K562 (cell line): ENCODE results near the gene SNRNP70. TPM values are rescaled to one million over a fixed set of nuclear protein-coding genes. Genes with fewer than 3 reads are reported as not detected.

Source experiments
- ATAC-seq: fragments of 200-7000 bp; cut with Tn5 transposase; 3 replicates; pipeline ENCODE4 v1.9.1; 2020; ENCODE audit warnings: moderate library complexity
- BruUV-seq: library from RNA; stranded (reverse); fragments of 400-500 nt; replicated peaks from 2 replicates; lab custom pipeline; 2021; lab: Mats Ljungman, UMichigan
- CTCF ChIA-PET: fragments of 300-600 bp; formaldehyde crosslinking; extraction: SDS; loops from one replicate; lab custom pipeline; 2021; ENCODE audit warnings: low intra/inter-chr PET ratio; lab: Yijun Ruan, JAX
- POLR2A ChIA-PET: fragments of 300-600, 350-650 bp; sonication (Branson Sonifier 250); formaldehyde crosslinking; extraction: SDS; loops from one replicate; lab custom pipeline; 2021; ENCODE audit warnings: antibody characterized with exemption, inconsistent platforms; lab: Yijun Ruan, JAX
- DNase-seq, 4 experiments: peaks; one replicate each; pipeline versions ENCODE4 v3.0.0 to v3.0.0-alpha.2; 2011 to 2018; ENCODE audit warnings: low spot score in 3 of 4, mixed read lengths in 3 of 4; ENCODE audit errors: extremely low read depth in 1 of 4
- FAIRE-seq: peaks from 2 replicates; lab custom pipeline; 2011; peaks lifted over from hg19 to GRCh38; lab: Jason Lieb, UNC
- H2AFZ ChIP-seq: 2 replicates; pipeline ENCODE4 v1.6.0; 2011; ENCODE audit warnings: low read depth, low read length, control low read depth, inconsistent platforms
- H3K27ac ChIP-seq: fragments of 200-600 bp; 3 replicates; pipeline ENCODE4 v1.8.0; 2011; ENCODE audit warnings: low read depth, mild to moderate bottlenecking, control low read depth, inconsistent platforms, low read length, moderate library complexity, mixed read lengths; ENCODE audit errors: extremely low read depth
- H3K27me3 ChIP-seq, 2 experiments: fragments of 300-600 bp in 1 of 2; 2 replicates in 1 of 2; 3 replicates in 1 of 2; pipeline versions ENCODE4 v1.6.0 to v1.8.0; 2011; ENCODE audit warnings: inconsistent platforms in 2 of 2, low read length in 2 of 2, mild to moderate bottlenecking in 1 of 2, mixed read lengths in 1 of 2, moderate library complexity in 1 of 2; ENCODE audit not compliant: control insufficient read depth in 2 of 2, insufficient read depth in 2 of 2
- H3K36me3 ChIP-seq: fragments of 300-600 bp; 3 replicates; pipeline ENCODE4 v1.8.0; 2011; ENCODE audit warnings: mild to moderate bottlenecking, low read length, inconsistent platforms; ENCODE audit not compliant: control insufficient read depth, insufficient read depth
- H3K4me1 ChIP-seq, 2 experiments: fragments of 200-600 bp in 1 of 2; replicated peaks in 1 of 2; 2 replicates in 1 of 2; 3 replicates in 1 of 2; pipeline versions ENCODE4 v1.5.1 to v1.8.0; 2011; ENCODE audit warnings: inconsistent platforms in 2 of 2, low read length in 2 of 2, mild to moderate bottlenecking in 1 of 2, mixed read lengths in 1 of 2, moderate library complexity in 1 of 2; ENCODE audit not compliant: control insufficient read depth in 2 of 2, insufficient read depth in 2 of 2
- H3K4me2 ChIP-seq: 2 replicates; pipeline ENCODE4 v1.6.1; 2011; ENCODE audit warnings: low read length, control low read depth, inconsistent platforms, mixed read lengths; ENCODE audit not compliant: insufficient read depth
- H3K4me3 ChIP-seq: fragments of 200-600 bp; sonication (generic), shearing (Covaris generic); 2 replicates; pipeline ENCODE4 v1.5.1; 2016; ENCODE audit warnings: control low read depth, inconsistent platforms
- H3K79me2 ChIP-seq: fragments of 200-600 bp; 3 replicates; pipeline ENCODE4 v1.8.0; 2011; ENCODE audit warnings: low read length, inconsistent platforms; ENCODE audit not compliant: control insufficient read depth, insufficient read depth
- H3K9ac ChIP-seq, 2 experiments: 2 replicates each; pipeline versions ENCODE4 v1.6.0 to v1.6.1; 2011; ENCODE audit warnings: low read depth in 2 of 2, low read length in 2 of 2, control low read depth in 1 of 2, inconsistent platforms in 1 of 2, mild to moderate bottlenecking in 1 of 2, mixed read lengths in 1 of 2; ENCODE audit not compliant: insufficient read depth in 1 of 2
- H3K9me1 ChIP-seq: one replicate; pipeline ENCODE4 v1.6.0; 2011; ENCODE audit warnings: inconsistent platforms, mild to moderate bottlenecking, low read length, moderate library complexity; ENCODE audit not compliant: control insufficient read depth, insufficient read depth
- H3K9me3 ChIP-seq: replicated peaks from 2 replicates; pipeline ENCODE4 v1.5.1; 2011; ENCODE audit warnings: low read depth, low read length, inconsistent platforms; ENCODE audit not compliant: control insufficient read depth, insufficient read depth
- H4K20me1 ChIP-seq: replicated peaks from 2 replicates; pipeline ENCODE4 v1.6.1; 2011; ENCODE audit warnings: low read length, inconsistent platforms, mixed read lengths; ENCODE audit not compliant: control insufficient read depth, insufficient read depth
- BDP1 ChIP-seq: IDR thresholded peaks from 3 replicates; pipeline ENCODE4 v1.6.1; 2011; ENCODE audit not compliant: insufficient read length, insufficient read depth
- ETV1 ChIP-seq: fragments of 450-650 bp; conservative IDR thresholded peaks from 2 replicates; pipeline ENCODE4 v1.6.1; 2016; ENCODE audit warnings: missing genetic modification characterization, control low read depth, low read depth, missing compliant biosample characterization
- KDM2B ChIP-seq: fragments of 250-450 bp; sonication (Bioruptor Pico); IDR thresholded peaks from 2 replicates; pipeline ENCODE4 v1.8.0; 2021; ENCODE audit warnings: mild to moderate bottlenecking, moderate library complexity
- MIER1 ChIP-seq: fragments of 450-650 bp; IDR thresholded peaks from 2 replicates; pipeline ENCODE4 v1.6.1; 2016; ENCODE audit warnings: antibody characterized with exemption, mild to moderate bottlenecking, low read depth
- MTA2 ChIP-seq: fragments of 450-650 bp; IDR thresholded peaks from 2 replicates; pipeline ENCODE4 v1.6.1; 2016; ENCODE audit warnings: low read depth
- PHF8 ChIP-seq: fragments of 200-600 bp; sonication (generic); IDR thresholded peaks from 2 replicates; pipeline ENCODE4 v1.6.1; 2012; ENCODE audit warnings: mixed run types, mild to moderate bottlenecking, inconsistent platforms, low read length, moderate library complexity, borderline replicate concordance
- POU5F1 ChIP-seq: fragments of 150-350 bp; IDR thresholded peaks from 2 replicates; pipeline ENCODE4 v1.6.1; 2014; ENCODE audit warnings: borderline replicate concordance, low read length, low read depth, mild to moderate bottlenecking; ENCODE audit not compliant: partially characterized antibody
- ZNF584 ChIP-seq: fragments of 200-800 bp; sonication (Bioruptor generic); IDR thresholded peaks from 2 replicates; pipeline ENCODE4 v1.6.1; 2016; ENCODE audit warnings: low read depth, mild to moderate bottlenecking, missing genetic modification characterization, missing compliant biosample characterization
- ZNF668 ChIP-seq: fragments of 250-450 bp; sonication (Bioruptor Pico); IDR thresholded peaks from 2 replicates; pipeline ENCODE4 v1.8.0; 2022; ENCODE audit warnings: mild to moderate bottlenecking, inconsistent platforms
- ZNF780A ChIP-seq: fragments of 250-450 bp; sonication (Bioruptor Pico); IDR thresholded peaks from 2 replicates; pipeline ENCODE4 v1.5.0; 2021; ENCODE audit warnings: mild to moderate bottlenecking
- WGBS: fragments of 100-300 bp; shearing (Covaris generic); methylation state at CpG from one replicate; pipeline ENCODE4 v1.1.6; 2016; ENCODE audit warnings: low coverage, mixed read lengths; ENCODE audit not compliant: insufficient coverage; ENCODE audit errors: missing lambda C conversion rate; 5-methylcytosine and 5-hydroxymethylcytosine counted together
- in situ Hi-C: fragments of 300-500 bp; cut with MboI; formaldehyde crosslinking; loops from 4 replicates; pipeline ENCODE4 v1.15.0; 2018; ENCODE audit warnings: inconsistent platforms, mixed read lengths
- intact Hi-C: fragments of 100-400 bp; cut with micrococcal nuclease; formaldehyde crosslinking; loops from 2 replicates; pipeline ENCODE4 v1.14.2; 2022
- polyA plus RNA-seq, 8 experiments: library from polyadenylated mRNA; depleted of rRNA in 4 of 8; stranded (reverse) in 5 of 8; unstranded in 3 of 8; fragments of >200 nt; fragmentation: Nextera tagmentation in 2 of 8; fragmentation: Illumina TruSeq in 1 of 8; extraction: Ambion mirVana in 2 of 8; extraction: Trizol in 1 of 8; gene quantifications; 2 replicates each; pipeline versions ENCODE4 v1.2.1 to v1.2.3, GENCODE V29; 2011 to 2014; ENCODE audit warnings: inconsistent platforms in 1 of 8, missing spikeins in 1 of 8
- total RNA-seq, 7 experiments: library from RNA; depleted of rRNA in 6 of 7; stranded (reverse); fragments of >200 nt in 6 of 7; fragmentation: Illumina TruSeq in 2 of 7; extraction: Trizol in 2 of 7; gene quantifications; 2 replicates each; pipeline versions ENCODE4 v1.2.1 to v1.2.3, GENCODE V29; 2011 to 2021; ENCODE audit warnings: low replicate concordance in 1 of 7
- TF ChIP-seq, protein P1 (sequence below): sonication (generic); formaldehyde crosslinking; IDR thresholded peaks from 2 replicates; pipeline ENCODE4 v1.8.0; 2022; ENCODE audit warnings: mild to moderate bottlenecking, missing genetic modification reagents
- TF ChIP-seq, protein P2 (sequence below): fragments of 450-650 bp; IDR thresholded peaks from 2 replicates; pipeline ENCODE4 v1.6.1; 2018; ENCODE audit warnings: mild to moderate bottlenecking, low read depth; ENCODE audit not compliant: partially characterized antibody
- TF ChIP-seq, protein P3 (sequence below), 2 experiments: fragments of 450-650 bp; conservative IDR thresholded peaks; 2 replicates each; pipeline ENCODE4 v1.6.1; 2017; ENCODE audit warnings: mild to moderate bottlenecking in 2 of 2, moderate library complexity in 2 of 2
- TF ChIP-seq, protein P4 (sequence below): sonication (generic); formaldehyde crosslinking; IDR thresholded peaks from 2 replicates; pipeline ENCODE4 v1.8.0; 2022; ENCODE audit warnings: mild to moderate bottlenecking, missing genetic modification reagents, borderline replicate concordance

SNRNP70 gene
- total and polyA plus RNA-seq, 9 of the 15 experiments (the other 6 are each of a cell fraction or from before 2014, with no cell fraction given), result 2.8 to 496 (median 136) TPM

DNA sequence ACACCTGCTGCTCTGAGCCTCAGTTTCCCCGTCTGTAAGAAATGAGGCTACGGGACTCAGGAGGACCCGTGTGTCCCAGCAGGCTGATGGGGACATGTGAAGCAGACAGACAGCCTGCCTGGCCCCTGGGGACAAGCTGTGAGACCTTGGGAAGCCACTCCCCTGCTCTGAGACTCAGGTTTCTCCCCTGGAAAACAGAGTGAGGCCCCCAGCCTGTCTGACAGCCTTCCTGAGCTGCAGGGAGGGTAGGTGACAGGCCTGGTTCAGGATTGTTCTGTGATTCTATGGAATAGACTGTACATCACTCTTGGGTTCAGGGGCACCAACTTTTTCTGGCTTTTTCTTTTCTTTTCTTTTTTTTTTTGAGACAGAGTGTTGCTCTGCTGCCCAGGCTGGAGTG lies 17.7 kb upstream of the SNRNP70 start:
- Histone ChIP-seq H3K4me2 (no peak overlapping the region), H3K79me2 (no peaks in the 10 kb centered on the region)
- FAIRE-seq, result no peak
- intact Hi-C loops, result no loop called here
- 9% methylated on average over 3 of the region's 3 CpGs for WGBS
- ChIA-PET CTCF (no interaction called here), POLR2A (interaction anchor here (0.5 to 1.4 kb wide), 2 partner anchors 10 to 127 kb away, joined by 3 to 5 read pairs; partner anchors contain the start of gene CGB7)
- TF ChIP-seq, protein P1, sequence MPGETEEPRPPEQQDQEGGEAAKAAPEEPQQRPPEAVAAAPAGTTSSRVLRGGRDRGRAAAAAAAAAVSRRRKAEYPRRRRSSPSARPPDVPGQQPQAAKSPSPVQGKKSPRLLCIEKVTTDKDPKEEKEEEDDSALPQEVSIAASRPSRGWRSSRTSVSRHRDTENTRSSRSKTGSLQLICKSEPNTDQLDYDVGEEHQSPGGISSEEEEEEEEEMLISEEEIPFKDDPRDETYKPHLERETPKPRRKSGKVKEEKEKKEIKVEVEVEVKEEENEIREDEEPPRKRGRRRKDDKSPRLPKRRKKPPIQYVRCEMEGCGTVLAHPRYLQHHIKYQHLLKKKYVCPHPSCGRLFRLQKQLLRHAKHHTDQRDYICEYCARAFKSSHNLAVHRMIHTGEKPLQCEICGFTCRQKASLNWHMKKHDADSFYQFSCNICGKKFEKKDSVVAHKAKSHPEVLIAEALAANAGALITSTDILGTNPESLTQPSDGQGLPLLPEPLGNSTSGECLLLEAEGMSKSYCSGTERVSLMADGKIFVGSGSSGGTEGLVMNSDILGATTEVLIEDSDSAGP (CRISPR knock-in tag), result no peak
- TF ChIP-seq ZNF780A (CRISPR knock-in tag) (no peak), ETV1 (tag) (no peak), KDM2B (no peak), MTA2 (no peak), PHF8 (no peak), ZNF668 (CRISPR knock-in tag) (no peak), POU5F1 (no peak), MIER1 (no peak), ZNF584 (CRISPR knock-in tag) (no peak), BDP1 (no peak)
- TF ChIP-seq, protein P2, sequence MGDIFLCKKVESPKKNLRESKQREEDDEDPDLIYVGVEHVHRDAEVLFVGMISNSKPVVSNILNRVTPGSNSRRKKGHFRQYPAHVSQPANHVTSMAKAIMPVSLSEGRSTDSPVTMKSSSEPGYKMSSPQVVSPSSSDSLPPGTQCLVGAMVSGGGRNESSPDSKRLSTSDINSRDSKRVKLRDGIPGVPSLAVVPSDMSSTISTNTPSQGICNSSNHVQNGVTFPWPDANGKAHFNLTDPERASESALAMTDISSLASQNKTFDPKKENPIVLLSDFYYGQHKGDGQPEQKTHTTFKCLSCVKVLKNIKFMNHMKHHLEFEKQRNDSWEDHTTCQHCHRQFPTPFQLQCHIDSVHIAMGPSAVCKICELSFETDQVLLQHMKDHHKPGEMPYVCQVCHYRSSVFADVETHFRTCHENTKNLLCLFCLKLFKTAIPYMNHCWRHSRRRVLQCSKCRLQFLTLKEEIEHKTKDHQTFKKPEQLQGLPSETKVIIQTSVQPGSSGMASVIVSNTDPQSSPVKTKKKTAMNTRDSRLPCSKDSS, result no peak
- TF ChIP-seq, protein P3, sequence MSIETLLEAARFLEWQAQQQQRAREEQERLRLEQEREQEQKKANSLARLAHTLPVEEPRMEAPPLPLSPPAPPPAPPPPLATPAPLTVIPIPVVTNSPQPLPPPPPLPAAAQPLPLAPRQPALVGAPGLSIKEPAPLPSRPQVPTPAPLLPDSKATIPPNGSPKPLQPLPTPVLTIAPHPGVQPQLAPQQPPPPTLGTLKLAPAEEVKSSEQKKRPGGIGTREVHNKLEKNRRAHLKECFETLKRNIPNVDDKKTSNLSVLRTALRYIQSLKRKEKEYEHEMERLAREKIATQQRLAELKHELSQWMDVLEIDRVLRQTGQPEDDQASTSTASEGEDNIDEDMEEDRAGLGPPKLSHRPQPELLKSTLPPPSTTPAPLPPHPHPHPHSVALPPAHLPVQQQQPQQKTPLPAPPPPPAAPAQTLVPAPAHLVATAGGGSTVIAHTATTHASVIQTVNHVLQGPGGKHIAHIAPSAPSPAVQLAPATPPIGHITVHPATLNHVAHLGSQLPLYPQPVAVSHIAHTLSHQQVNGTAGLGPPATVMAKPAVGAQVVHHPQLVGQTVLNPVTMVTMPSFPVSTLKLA (conservative IDR thresholded peaks at IDR 0.05), result no peak
- TF ChIP-seq, protein P4, sequence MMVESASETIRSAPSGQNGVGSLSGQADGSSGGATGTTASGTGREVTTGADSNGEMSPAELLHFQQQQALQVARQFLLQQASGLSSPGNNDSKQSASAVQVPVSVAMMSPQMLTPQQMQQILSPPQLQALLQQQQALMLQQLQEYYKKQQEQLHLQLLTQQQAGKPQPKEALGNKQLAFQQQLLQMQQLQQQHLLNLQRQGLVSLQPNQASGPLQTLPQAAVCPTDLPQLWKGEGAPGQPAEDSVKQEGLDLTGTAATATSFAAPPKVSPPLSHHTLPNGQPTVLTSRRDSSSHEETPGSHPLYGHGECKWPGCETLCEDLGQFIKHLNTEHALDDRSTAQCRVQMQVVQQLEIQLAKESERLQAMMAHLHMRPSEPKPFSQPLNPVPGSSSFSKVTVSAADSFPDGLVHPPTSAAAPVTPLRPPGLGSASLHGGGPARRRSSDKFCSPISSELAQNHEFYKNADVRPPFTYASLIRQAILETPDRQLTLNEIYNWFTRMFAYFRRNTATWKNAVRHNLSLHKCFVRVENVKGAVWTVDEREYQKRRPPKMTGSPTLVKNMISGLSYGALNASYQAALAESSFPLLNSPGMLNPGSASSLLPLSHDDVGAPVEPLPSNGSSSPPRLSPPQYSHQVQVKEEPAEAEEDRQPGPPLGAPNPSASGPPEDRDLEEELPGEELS (CRISPR knock-in tag), result no peak
- TF ChIP-seq, all 486 proteins: peak for 0
- Histone ChIP-seq H3K27ac (no peak overlapping the region), H2AFZ (no peak overlapping the region), H3K9me1 (no peaks in the 10 kb centered on the region), H3K4me3 (no peak overlapping the region), H3K4me1 (peaks cover 0 to 31% of the 10 kb centered on the region in 2 experiments; a peak in 4 of 5 replicates), H3K27me3 (peaks cover 17 to 51% of the 10 kb centered on the region in 2 experiments; a peak in 4 of 5 replicates), H4K20me1 (no peaks in the 10 kb centered on the region), H3K9me3 (no peaks in the 10 kb centered on the region), H3K9ac (no peak overlapping the region), H3K36me3 (no peaks in the 10 kb centered on the region)
- ATAC-seq, result no peak
- DNase-seq, result no peak
- no TSS peak for BruUV-seq
- in situ Hi-C loops, result no loop called here
